ENCODE data around the gene NCOA7. TPM values are rescaled to one million over a fixed set of nuclear protein-coding genes. Genes with fewer than 3 reads are reported as not detected.
"Not testable (repeated sequence)": the region's sequence is repeated elsewhere in the genome, so short reads cannot be mapped to it uniquely, and the experiment has no call there.

NCOA7 gene
- total RNA-seq, 4 donors from 2014 or later, result 6.8 to 14.9 (median 13.3) TPM

DNA sequence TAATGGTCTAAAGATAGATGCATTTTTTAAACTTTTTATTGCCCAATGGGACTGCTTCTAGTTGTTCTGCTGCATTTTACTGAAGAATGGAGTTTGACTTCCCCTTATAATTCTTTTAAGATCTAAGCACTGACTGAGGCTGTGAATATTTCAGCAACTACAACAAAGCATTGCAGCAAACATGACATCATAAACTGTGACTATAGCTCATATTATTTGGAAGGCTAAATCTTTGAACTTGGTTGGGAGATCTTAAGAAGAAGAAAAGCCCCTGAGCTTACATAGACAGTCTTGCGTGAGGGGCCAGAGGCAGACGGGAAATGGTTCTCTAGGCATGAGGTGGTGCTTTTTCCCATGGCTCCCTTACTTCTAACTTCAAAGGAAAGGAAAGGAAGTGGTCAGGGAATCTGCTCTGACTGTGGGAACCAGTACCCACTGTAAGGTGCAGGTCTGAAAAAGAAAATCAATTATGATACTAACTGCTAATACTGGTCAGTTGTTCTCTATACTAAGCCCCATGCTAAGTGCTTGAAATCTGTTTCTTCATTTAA lies 26.6 kb upstream of the NCOA7 start:
- intact Hi-C loops (cut with DNase I; ENCODE audit: low total_unique reads), result no loop called here
- TF ChIP-seq, protein P1, sequence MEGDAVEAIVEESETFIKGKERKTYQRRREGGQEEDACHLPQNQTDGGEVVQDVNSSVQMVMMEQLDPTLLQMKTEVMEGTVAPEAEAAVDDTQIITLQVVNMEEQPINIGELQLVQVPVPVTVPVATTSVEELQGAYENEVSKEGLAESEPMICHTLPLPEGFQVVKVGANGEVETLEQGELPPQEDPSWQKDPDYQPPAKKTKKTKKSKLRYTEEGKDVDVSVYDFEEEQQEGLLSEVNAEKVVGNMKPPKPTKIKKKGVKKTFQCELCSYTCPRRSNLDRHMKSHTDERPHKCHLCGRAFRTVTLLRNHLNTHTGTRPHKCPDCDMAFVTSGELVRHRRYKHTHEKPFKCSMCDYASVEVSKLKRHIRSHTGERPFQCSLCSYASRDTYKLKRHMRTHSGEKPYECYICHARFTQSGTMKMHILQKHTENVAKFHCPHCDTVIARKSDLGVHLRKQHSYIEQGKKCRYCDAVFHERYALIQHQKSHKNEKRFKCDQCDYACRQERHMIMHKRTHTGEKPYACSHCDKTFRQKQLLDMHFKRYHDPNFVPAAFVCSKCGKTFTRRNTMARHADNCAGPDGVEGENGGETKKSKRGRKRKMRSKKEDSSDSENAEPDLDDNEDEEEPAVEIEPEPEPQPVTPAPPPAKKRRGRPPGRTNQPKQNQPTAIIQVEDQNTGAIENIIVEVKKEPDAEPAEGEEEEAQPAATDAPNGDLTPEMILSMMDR (IDR thresholded peaks at IDR 0.05), result no peak
- TF ChIP-seq POLR2A (IDR thresholded peaks at IDR 0.05), result no peak
- no peak for DNase-seq (ENCODE audit: low spot score in 2 of 2)
- no peak overlapping the region for H3K4me3 ChIP-seq (ENCODE audit: low read depth, poor library complexity, severe bottlenecking)
- 72 to 74% methylated on average over 2 of the region's 2 CpGs for WGBS, 2 donors

DNA sequence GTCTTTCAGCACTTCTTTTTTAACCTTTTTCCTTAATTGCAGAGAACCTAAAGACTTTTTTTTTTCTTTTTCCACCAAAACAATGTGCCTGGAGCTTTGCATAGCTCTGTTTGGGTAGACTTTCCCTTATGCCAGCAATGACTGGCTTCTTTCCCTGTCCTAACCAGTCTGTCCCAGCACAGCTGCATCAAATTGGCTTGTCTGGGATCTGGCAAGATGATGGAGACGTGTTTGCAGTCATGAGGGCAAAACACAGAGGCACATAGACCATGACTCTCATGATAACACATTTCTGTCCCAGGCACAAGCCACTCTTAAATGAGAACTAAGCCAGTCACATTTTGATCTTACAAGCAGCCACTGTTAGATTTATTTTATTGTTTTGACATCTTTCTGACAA lies 24.8 kb upstream of the NCOA7 start:
- no peak for TF ChIP-seq POLR2A (IDR thresholded peaks at IDR 0.05)
- TF ChIP-seq, protein P1 (IDR thresholded peaks at IDR 0.05), result no peak
- intact Hi-C loops (cut with DNase I; ENCODE audit: low total_unique reads), result loop anchor here (5.0 kb wide), 1 partner anchor 454 kb away; no protein-coding TSS in a partner anchor
- no peak overlapping the region for H3K4me3 ChIP-seq (ENCODE audit: low read depth, poor library complexity, severe bottlenecking)
- DNase-seq (ENCODE audit: low spot score in 2 of 2), result no peak
- 44 to 57% methylated on average over 1 of the region's 1 CpG for WGBS, 2 donors

DNA sequence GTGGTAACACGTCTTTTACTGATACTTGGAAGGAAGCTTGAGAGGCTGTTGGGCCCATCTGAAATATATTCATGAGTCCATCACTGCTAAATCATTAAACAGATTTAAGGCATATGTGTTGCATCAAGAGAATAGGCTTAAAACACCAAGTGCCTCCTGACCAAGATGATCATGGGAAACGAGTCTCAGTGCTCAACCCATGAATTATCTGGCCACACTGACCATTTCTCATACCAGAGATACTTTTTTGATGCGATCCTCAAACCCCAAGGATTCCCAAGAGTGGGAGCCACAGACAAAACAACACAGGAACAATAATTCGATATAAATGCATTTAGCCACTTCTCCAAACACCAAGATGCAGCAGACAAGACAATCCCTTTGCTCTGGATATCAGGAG lies 24.1 kb upstream of the NCOA7 start:
- intact Hi-C loops (cut with DNase I; ENCODE audit: low total_unique reads), result loop anchor here (5.0 kb wide), 1 partner anchor 454 kb away; no protein-coding TSS in a partner anchor
- WGBS, 2 donors, result 76 to 81% methylated on average over 4 of the region's 4 CpGs
- TF ChIP-seq, protein P1 (IDR thresholded peaks at IDR 0.05), result no peak
- no peak for TF ChIP-seq POLR2A (IDR thresholded peaks at IDR 0.05)
- DNase-seq (ENCODE audit: low spot score in 2 of 2), result no peak
- no peak overlapping the region for H3K4me3 ChIP-seq (ENCODE audit: low read depth, poor library complexity, severe bottlenecking)

DNA sequence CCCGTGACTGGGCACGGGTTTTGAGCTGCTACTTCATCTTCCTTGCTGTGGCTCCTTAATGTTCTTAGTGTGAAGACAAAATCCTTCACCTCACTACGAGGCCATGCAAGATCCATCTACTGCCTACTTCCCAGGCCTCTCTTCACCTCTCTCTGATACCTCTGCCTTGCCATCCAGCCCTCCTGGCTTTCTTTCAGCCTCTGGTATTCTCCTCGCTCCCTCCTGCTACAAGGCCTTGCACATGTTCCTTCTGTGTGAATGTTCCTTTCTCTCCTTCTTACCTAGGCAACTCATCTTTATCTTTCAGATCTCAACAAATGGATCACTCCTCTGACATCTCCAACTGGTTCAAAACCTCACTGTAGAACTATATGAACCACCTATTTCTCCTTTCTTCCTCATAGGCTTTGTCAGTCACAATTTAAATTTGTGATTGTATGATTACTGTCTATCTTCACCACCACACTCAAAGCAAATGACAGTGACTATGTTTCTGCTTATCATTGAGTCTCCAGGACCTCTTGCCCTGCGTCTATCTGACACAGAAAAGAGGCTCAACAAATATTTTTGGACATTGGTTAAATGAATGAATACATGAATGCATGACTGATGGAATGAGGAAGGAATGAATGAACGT lies 21.5 kb upstream of the NCOA7 start:
- H3K4me3 ChIP-seq (ENCODE audit: low read depth, poor library complexity, severe bottlenecking), result no peak overlapping the region

DNA sequence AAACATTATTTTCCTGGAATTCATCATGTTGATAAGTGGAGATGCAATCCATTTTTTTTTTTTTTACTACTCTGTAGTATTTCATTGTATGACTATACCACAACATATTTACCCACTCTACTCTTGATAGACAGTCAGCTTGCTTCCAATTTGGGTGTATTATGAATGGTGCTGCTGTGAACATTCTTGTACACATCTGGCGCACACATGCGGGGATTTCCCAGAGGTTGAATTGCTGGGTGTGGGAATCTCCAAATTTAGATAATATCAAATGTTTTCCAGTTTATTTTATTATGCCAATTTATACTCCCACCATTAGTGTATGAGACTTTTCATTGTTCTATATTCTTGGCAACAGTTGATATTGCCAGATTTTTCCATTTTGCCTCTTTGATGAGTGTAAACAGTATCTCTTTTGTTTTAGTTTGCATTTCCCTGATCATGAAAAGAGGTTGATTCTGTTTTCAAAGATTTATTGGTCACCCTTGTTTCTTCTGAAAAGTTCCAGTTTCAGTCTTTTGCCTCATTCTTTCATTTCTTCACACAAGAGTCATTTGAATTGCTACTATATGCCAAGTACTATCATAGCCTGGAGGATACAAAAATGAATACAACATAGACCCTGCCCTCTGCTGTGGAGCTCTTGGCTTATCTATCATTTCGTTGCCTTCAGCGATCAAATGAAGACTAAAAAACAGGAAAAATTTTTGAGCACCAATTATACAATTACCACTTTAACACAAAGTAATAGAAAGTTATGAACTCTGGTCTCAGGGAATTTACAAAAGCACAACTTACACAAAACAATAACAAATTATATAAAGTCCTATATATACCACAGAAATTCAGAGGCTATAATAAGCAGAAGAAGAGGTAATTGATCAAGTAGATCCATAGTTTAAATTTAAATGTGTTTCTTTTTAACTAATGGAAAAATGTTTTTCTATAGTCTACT lies 17.1 kb upstream of the NCOA7 start:
- 35 to 38% methylated on average over 4 of the region's 4 CpGs for WGBS, 2 donors
- DNase-seq (ENCODE audit: low spot score in 2 of 2), result no peak
- no peak overlapping the region for H3K4me3 ChIP-seq (ENCODE audit: low read depth, poor library complexity, severe bottlenecking)
- TF ChIP-seq, protein P1 (IDR thresholded peaks at IDR 0.05), result no peak
- TF ChIP-seq POLR2A (IDR thresholded peaks at IDR 0.05), result no peak
- intact Hi-C loops (cut with DNase I; ENCODE audit: low total_unique reads), result no loop called here

More for the DNA sequence above, 21.5 kb upstream of the NCOA7 start:
- intact Hi-C loops (cut with DNase I; ENCODE audit: low total_unique reads), result loop anchor here (5.0 kb wide), 1 partner anchor 457 kb away; no protein-coding TSS in a partner anchor
- 66 to 74% methylated on average over 6 of the region's 6 CpGs for WGBS, 2 donors
- TF ChIP-seq POLR2A (IDR thresholded peaks at IDR 0.05), result no peak
- TF ChIP-seq, protein P1 (IDR thresholded peaks at IDR 0.05), result no peak
- DNase-seq (ENCODE audit: low spot score in 2 of 2), result no peak

DNA sequence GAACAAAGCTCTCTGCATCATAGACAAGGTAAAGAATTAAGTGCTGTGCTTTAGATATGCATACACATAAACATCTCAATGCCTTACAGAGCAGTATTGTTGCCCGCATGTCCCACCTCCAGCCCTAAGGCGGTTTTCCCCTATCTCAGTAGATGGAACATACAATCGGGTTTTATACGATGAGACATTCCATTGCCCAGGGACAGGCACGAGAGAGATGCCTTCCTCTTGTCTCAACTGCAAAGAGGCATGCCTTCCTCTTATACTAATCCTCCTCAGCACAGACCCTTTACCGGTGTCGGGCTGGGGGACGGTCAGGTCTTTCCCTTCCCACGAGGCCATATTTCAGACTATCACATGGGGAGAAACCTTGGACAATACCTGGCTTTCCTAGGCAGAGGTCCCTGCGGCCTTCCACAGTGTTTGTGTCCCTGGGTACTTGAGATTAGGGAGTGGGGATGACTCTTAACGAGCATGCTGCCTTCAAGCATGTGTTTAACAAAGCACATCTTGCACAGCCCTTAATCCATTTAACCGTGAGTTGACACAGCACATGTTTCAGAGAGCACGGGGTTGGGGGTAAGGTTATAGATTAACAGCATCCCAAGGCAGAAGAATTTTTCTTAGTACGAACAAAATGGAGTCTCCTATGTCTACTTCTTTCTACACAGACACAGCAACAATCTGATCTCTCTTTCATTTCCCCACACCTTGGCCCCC lies 14.5 kb upstream of the NCOA7 start:
- intact Hi-C loops (cut with DNase I; ENCODE audit: low total_unique reads); H3K4me3 ChIP-seq (ENCODE audit: low read depth, poor library complexity, severe bottlenecking); DNase-seq (ENCODE audit: low spot score in 2 of 2): not testable (repeated sequence)
- 76 to 82% methylated on average over 14 of the region's 14 CpGs for WGBS, 2 donors
